Upper lobe of left lung (tissue), 4 donors: Measurements from ENCODE around the gene IGF2R.

Experiments used
- EP300 ChIP-seq, 4 donors: sonication (generic); formaldehyde crosslinking; IDR thresholded peaks; one replicate each; pipeline ENCODE4 v1.5.1; 2017; ENCODE audit warnings: antibody characterized with exemption in 4 of 4, control low read depth in 2 of 4
- TF ChIP-seq, protein P1 (sequence below), 6 experiments: fragments of 450-650 bp in 4 of 6; fragments of 200-600 bp in 2 of 6; sonication (generic) in 2 of 6; IDR thresholded peaks; one replicate each; pipeline ENCODE4 v1.5.1; 2016 to 2019; ENCODE audit warnings: antibody characterized with exemption in 6 of 6

DNA sequence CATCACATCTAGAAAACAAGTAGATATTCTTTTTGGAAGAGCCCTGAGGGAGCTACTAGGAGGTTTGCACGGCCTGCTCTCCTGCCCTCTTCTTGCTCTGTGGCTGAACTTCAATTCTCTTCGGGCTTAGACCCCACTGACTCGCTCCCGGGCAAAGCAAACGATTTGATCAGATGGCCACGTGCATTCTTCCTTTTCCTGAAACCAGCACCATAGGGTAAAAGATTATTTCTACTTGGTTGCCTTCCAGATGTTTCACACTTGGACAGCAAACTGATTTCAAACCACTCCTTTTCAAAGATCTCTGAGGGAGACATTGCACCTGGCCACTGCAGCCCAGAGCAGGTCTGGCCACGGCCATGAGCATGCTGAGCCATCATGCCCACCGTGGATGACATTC lies 152.7 kb downstream of the IGF2R start, which contains the start of gene SLC22A1:
- TF ChIP-seq, protein P1, sequence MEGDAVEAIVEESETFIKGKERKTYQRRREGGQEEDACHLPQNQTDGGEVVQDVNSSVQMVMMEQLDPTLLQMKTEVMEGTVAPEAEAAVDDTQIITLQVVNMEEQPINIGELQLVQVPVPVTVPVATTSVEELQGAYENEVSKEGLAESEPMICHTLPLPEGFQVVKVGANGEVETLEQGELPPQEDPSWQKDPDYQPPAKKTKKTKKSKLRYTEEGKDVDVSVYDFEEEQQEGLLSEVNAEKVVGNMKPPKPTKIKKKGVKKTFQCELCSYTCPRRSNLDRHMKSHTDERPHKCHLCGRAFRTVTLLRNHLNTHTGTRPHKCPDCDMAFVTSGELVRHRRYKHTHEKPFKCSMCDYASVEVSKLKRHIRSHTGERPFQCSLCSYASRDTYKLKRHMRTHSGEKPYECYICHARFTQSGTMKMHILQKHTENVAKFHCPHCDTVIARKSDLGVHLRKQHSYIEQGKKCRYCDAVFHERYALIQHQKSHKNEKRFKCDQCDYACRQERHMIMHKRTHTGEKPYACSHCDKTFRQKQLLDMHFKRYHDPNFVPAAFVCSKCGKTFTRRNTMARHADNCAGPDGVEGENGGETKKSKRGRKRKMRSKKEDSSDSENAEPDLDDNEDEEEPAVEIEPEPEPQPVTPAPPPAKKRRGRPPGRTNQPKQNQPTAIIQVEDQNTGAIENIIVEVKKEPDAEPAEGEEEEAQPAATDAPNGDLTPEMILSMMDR (IDR thresholded peaks at IDR 0.05): no peak
- no peak for TF ChIP-seq EP300 (IDR thresholded peaks at IDR 0.05)
